NAMALWA (cell line): ENCODE measurements around the gene TCP11X1.
"Not testable (repeated sequence)": the region's sequence is repeated elsewhere in the genome, so short reads cannot be mapped to it uniquely, and the experiment has no call there.

Experiments
- DNase-seq: peaks from one replicate; pipeline ENCODE4 v3.0.0-alpha.2; 2015; ENCODE audit warnings: low spot score

The TCP11X1 gene

GRCh38 chrX:102214986-102215385 is at the start of gene TCP11X1:
Gene TCP11X1 (plus strand): TSS chrX:102215301.
- not testable (repeated sequence) for DNase-seq

GRCh38 chrX:102185967-102186720 is 29.0 kb upstream of the TCP11X1 start:
- no peak for DNase-seq

GRCh38 chrX:102207940-102208339 is 7.2 kb upstream of the TCP11X1 start:
- not testable (repeated sequence) for DNase-seq

GRCh38 chrX:102216497-102216896 is 1.4 kb downstream of the TCP11X1 start:
- DNase-seq: not testable (repeated sequence)

GRCh38 chrX:102235678-102236077 is 20.6 kb downstream of the TCP11X1 start:
- not testable (repeated sequence) for DNase-seq

GRCh38 chrX:102240265-102240664 is 25.2 kb downstream of the TCP11X1 start:
- DNase-seq: not testable (repeated sequence)

GRCh38 chrX:102246893-102247292 is 31.8 kb downstream of the TCP11X1 start, which contains the start of gene NXF2:
Gene NXF2 (plus strand): TSS chrX:102247167. CDS start chrX:102307079, 59,912 bp downstream.
- not testable (repeated sequence) for DNase-seq

GRCh38 chrX:102272231-102272630 is 57.1 kb downstream of the TCP11X1 start:
- DNase-seq: not testable (repeated sequence)
